ENCODE measurements around the gene ZNF223. TPM values are rescaled to one million over a fixed set of nuclear protein-coding genes. Genes with fewer than 3 reads are reported as not detected.

Gene ZNF223
- total RNA-seq = 4.7 and 8.1 TPM in 2 replicates

DNA sequence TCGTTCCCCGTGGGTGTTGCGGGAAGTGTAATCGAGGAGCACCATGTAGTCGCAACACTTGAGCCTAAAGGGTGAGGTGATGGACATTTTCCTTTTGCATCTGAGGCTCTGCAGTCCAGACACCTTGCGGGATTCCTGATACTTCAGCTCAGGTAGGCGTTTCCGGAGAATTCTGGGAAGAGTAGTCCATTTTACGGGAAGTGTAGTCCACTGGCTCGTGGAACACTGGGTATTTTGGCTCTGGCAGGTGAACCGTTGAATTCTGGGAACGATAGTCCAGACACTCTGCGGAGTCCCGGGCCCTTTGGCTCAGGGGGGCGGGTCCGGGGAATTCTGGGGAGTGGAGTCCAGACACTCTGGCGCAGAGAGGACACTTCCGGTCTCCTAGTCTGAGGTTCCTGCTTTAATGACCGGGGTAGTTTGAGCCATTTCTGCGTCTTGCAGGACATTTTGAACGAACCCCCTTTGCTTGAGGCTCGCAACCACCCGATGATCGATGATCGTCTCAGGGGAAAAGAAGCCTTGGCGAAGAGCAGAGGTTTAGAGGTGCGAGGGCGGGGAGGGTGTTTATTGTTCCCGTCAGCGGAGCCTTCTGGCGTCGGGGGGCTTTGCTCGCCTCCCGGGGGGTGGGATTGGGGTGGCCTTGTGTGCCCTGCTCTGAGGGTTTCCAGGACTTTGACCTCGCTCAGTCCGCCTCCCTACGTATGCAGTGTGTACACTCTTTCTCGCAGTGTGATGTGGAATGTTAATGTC, at the start of gene ZNF223:
ZNF223 (plus strand) TSS at position 387 of the 753 bp plus-strand sequence. CDS start 3,141 bp downstream, outside the sequence.

DNA sequence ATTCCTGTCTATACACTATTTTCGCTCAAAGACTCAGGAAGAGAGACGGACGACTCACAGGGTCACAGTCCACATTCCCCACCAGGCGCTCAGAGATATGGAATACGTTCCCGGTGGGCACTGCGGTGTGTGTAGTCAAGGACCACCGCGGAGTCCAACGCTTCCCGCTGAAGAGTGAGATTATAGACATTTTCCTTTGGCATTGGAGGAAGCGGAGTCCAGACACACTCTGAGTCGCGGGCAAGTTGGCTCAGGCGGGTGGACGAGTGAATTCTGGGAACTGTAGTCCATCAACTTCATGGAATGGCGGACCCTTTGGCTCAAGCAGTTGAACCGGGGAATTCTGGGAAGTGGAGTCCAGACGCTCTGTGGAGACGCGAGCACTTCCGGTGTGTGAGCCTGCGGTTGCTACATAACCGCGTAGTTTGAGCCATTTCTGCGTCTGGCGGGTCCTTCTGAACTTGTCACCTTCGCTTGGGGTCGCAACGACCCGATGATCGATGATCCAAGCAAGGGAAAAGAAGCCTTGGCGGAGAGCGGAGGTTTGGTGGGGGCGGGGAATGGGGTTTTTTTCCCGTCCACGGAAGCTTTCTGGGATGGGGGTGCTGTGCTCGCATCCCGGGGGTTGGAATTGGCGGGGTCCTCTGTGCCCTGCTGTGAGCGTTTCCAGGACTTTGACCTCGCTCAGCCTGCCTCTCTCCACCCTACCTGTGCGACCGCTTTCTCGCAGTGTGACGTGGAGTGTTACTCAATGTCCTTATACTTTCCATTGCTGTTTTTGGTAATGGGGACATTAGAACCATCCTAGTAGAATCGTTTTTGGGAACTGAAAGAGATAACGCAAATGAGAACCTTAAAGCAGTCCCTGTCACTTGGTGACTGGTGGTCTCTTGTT, 49.0 kb upstream of the ZNF223 start, which contains the start of gene ZNF230:
ZNF230 (plus strand) TSS at position 392 of the 895 bp plus-strand sequence. CDS start 4,122 bp downstream, outside the sequence.

DNA sequence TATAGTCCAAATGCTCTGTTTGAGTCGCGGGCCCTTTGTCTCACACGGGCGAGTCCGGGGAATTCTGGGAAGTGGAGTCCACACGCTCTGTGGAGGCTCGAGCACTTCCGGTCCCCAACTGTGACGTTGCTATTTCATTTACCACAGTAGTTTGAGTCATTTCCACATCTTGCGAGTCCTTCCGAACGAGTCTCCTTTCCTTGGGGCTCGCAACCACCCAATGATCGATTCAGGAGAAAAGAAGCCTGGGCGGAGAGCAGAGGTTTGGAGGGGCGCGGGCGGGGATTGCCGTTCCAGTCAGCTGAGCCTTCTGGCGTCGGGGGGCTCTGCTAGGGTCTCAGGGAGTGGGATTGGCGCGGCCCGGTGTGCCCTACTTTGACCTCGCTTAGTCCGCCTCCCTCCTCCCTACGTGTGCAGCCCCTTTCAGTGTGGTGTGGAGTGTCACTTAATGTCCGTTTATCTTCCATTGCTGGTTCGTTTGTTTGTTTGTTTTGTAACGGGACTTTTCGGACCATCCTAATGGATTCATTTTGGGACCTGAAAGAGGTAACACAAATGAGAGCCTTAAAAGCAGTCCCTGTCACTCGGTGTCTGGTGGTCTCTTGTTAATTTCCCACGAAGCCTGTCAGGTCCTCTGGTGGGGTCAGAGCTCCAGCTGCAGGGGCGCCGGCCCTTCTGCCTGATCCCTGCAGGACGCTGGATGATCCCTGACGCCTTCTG, 26.5 kb upstream of the ZNF223 start, which contains the start of gene ZNF222:
ZNF222 (plus strand) TSS at position 163 of the 720 bp plus-strand sequence; CDS start at position 221, 58 bp downstream.

DNA sequence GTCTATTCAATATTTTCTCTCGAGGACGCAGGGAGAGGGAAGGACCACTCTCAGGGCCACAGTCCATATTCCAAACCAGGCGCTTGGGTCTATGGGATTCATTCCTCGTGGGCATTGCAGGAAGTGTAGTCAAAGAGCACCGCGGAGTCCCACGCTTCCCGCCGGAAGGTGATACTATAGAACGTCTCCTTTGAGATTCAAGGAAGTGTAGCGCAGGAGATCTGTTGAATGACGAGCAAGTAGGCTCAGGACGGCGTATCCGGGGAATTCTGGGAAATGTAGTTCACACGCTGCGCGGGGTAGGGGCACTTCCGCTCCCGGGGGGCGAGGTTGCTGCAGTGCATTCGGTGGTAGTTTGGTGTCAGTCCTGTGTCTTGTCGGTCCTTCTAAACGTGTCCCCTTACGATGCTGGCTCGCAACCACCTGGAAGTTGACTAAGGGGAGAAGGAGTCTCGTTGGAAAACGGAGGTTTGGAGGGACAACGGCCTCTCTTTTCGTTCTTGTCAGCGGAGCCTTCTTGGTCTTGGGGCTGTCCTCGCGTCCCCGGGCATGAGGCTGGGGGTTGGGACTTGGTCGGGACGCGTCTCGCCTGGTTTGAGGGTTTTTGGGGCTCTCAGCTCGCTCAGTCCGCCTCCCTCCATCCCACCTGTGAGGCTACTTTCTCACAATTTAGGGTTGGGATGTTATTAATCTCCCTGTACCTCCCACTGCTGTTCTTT, 20.1 kb downstream of the ZNF223 start, which contains the start of gene ZNF284:
ZNF284 (plus strand) TSS at position 336 of the 719 bp plus-strand sequence. CDS start 4,231 bp downstream, outside the sequence.

DNA sequence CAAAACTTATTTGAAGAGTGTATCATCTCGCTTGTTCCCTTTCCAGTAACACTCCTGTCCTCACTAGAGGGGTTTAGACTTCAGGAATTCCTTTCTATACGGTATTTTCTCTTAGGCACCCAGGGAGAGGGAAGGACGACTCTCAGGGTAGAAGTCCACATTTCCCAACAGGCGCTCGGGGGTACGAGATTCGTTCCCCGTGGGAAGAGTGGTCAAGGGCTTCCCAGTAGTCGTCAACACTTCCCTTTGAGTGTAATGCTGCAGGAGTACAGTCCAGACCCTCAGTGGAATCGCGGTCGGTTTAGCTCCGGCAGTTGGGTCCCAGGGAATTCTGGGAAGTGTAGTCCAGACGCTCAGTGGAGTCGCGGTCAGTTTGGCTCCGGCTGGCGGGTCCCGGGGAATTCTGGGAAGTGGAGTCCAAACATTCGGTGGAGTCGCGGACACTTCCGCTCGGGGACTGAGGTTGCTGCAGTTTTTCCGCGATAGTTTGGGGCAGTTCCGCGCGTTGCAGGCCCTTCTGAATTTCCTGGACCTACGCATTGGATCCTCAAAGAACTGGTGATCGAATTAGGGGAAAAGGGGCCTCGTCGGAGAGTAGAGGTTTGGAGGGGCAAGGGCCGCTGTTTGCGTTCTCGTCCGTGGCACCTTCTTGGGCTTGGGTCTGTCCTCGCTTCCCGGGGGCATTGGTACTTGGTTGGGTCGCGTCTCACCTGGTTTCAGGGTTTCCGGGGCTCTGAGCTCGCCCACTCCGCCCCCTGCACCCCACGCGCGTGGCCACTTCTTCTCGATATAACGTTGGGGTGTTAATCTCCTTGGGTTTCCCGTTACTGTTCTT, 42.3 kb downstream of the ZNF223 start, which contains the start of gene ZNF224:
ZNF224 (plus strand) TSS at position 431 of the 835 bp plus-strand sequence. CDS start 3,513 bp downstream, outside the sequence.

DNA sequence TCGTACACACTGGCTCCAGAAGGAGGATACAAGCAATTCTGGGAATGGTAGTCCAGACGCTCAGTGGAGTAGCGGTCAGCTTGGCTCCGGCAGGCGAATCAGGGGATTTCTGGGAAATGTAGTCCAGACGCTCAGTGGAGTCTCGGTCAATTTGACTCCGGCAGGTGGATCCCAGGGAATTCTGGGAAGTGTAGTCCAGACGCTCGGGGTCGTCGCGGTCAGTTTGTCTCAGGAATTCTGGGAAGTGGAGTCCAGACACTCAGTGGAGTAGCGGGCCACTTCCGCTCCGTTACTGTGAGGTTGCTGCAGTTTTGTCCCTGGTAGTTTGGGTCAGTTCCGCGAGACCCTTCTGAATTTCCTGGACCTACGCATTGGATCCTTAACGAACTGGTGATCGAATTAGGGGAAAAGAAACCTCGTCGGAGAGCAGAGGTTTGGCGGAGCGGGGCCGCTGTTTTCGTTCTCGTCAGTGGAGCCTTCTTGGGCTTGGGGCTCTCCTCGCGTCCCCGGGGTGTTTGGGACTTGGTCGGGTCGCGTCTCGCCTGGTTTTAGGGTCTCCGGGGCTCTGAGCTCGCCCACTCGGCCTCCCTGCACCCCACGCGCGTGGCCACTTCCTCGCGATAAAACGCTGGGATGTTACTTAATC, 61.4 kb downstream of the ZNF223 start, which contains the start of gene ZNF225:
ZNF225 (plus strand) TSS at position 262 of the 646 bp plus-strand sequence. CDS start 2,429 bp downstream, outside the sequence.

Other genes with a start within 250 kb of the ZNF223 start
- gene LYPD5, start 249.6 kb upstream of the ZNF223 start, total RNA-seq = 0.95 and 1.9 TPM in 2 replicates
- 9.7 and 14.8 TPM in 2 replicates for gene ZNF283, start 224.7 kb upstream of the ZNF223 start, total RNA-seq
- 3.8 and 3.9 TPM in 2 replicates for gene ZNF404, start 168.1 kb upstream of the ZNF223 start, total RNA-seq
- 16.4 and 16.6 TPM in 2 replicates for gene ZNF45, start 116.8 kb upstream of the ZNF223 start, total RNA-seq
- 10.8 and 11.8 TPM in 2 replicates for gene ZNF221, start 100.8 kb upstream of the ZNF223 start, total RNA-seq
- 7.8 and 9.8 TPM in 2 replicates for gene ZNF155, start 67.8 kb upstream of the ZNF223 start, total RNA-seq
- 4.1 TPM in 2 replicates for gene ZNF230, start 49.1 kb upstream of the ZNF223 start, total RNA-seq
- gene ZNF222, start 26.7 kb upstream of the ZNF223 start, total RNA-seq = 6.0 and 7.9 TPM in 2 replicates
- 3.3 TPM in 2 replicates for gene ZNF284, start 20.1 kb downstream of the ZNF223 start, total RNA-seq
- gene ZNF224, start 42.3 kb downstream of the ZNF223 start, total RNA-seq = 31.8 and 42.5 TPM in 2 replicates
- 8.7 and 11.6 TPM in 2 replicates for gene ZNF225, start 61.4 kb downstream of the ZNF223 start, total RNA-seq
- 11.2 and 14.3 TPM in 2 replicates for gene ZNF234, start 89.5 kb downstream of the ZNF223 start, total RNA-seq
- 22.7 and 32.3 TPM in 2 replicates for gene ZNF226, start 113.1 kb downstream of the ZNF223 start, total RNA-seq
- gene ZNF227, start 160.5 kb downstream of the ZNF223 start, total RNA-seq = 22.2 and 23.8 TPM in 2 replicates
- gene ZNF233, start 207.8 kb downstream of the ZNF223 start, total RNA-seq = 0.60 and 1.7 TPM in 2 replicates

Data from bronchial smooth muscle cell (primary cell).